Vein endothelial cell (primary cell): ENCODE measurements around the gene ADAM10. TPM values are rescaled to one million over a fixed set of nuclear protein-coding genes. Genes with fewer than 3 reads are reported as not detected.

Experiments used
- small RNA-seq: library from RNA; depleted of rRNA; stranded (forward); fragments of <200 nt; gene quantifications from one replicate; pipeline ENCODE3, GENCODE V24; 2012
- total RNA-seq: library from RNA; depleted of rRNA; stranded (reverse); fragments of >200 nt; gene quantifications from 2 replicates; pipeline ENCODE4 v1.2.3, GENCODE V29; 2012

Gene ADAM10
- total RNA-seq, result 135 and 203 TPM in 2 replicates

GRCh38 chr15:58749532-58750337 lies at the start of gene ADAM10:
ADAM10 (minus strand) TSS chr15:58749707; CDS start chr15:58749534, 173 bp downstream.

GRCh38 chr15:58770857-58771620 lies 21.5 kb upstream of the ADAM10 start, which contains the start of gene MINDY2:
MINDY2 (plus strand) TSS chr15:58771302; CDS start chr15:58771396, 94 bp downstream.

Small RNA genes lying within 50 kb of the gene (small RNA-seq; reads per million reads assigned to genes)
- gene AC091046.1 (not detected), gene RF00012 (not detected)

Other genes starting within 250 kb of the ADAM10 start
- 7.5 and 13.2 TPM in 2 replicates for gene MINDY2, start 21.6 kb upstream of the ADAM10 start, total RNA-seq
- 46.4 and 65.9 TPM in 2 replicates for gene SLTM, start 184.0 kb upstream of the ADAM10 start, total RNA-seq
- 33.7 and 41.5 TPM in 2 replicates for gene RNF111, start 238.0 kb upstream of the ADAM10 start, total RNA-seq